SK-N-MC (cell line): ENCODE measurements around the gene TRIM25.

Experiments used
- EZH2 ChIP-seq: fragments of 200-600 bp; sonication (generic); IDR thresholded peaks from one replicate; pipeline ENCODE4 v1.6.1; 2017; ENCODE audit warnings: antibody characterized with exemption
- POLR2AphosphoS5 ChIP-seq: IDR thresholded peaks from 2 replicates; pipeline ENCODE4 v1.6.1; 2012; ENCODE audit warnings: mild to moderate bottlenecking, low read depth, low read length, borderline replicate concordance

- TF ChIP-seq EZH2 (no peak), POLR2AphosphoS5 (no peak)
These were observed 66.7 kb downstream of the TRIM25 start for GRCh38 chr17:56847106-56847505.
